Dermis blood vessel endothelial cell (primary cell): Measurements from ENCODE around the gene NKAIN1. TPM values are rescaled to one million over a fixed set of nuclear protein-coding genes. Genes with fewer than 3 reads are reported as not detected.
"Not testable (repeated sequence)": the region's sequence is repeated elsewhere in the genome, so short reads cannot be mapped to it uniquely, and the experiment has no call there.

ENCODE experiments used
- DNase-seq: peaks from one replicate; pipeline ENCODE4 v3.0.0; 2010
- total RNA-seq: library from RNA; depleted of rRNA; stranded (reverse); fragments of >200 nt; gene quantifications from 2 replicates; pipeline ENCODE4 v1.2.3, GENCODE V29; 2014

NKAIN1 gene
- total RNA-seq, 1 donor from 2014 or later, result not detected

DNA sequence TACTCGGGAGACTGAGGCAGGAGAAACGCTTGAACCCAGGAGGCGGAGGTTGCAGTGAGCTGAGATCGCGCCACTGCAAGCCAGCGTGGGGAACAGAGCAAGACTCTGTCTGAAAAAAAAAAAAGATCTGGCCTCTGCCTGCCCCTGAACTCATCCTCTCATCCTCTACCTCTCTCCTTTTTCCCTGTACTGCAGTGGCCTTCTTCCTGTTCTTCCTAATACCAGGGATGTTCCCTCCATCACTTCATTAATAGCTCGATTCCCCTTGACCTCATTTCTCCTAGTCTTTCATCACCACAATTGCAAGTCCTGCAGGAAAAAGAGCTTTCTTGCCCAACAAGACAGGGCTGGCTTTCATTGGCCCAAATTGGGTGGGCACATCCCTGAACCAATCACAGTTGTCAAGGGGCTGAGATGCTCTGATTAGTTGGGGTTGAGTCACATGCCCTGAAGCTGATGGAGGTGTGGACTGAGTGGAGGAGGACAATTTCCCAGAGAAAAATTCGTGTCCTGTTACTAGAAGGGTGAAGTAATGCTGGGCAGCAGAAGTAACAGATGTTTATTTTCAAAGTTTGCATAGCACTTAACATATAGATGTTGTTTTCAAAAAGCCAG lies 87.4 kb downstream of the NKAIN1 start:
- DNase-seq, result peak; percentile 21

DNA sequence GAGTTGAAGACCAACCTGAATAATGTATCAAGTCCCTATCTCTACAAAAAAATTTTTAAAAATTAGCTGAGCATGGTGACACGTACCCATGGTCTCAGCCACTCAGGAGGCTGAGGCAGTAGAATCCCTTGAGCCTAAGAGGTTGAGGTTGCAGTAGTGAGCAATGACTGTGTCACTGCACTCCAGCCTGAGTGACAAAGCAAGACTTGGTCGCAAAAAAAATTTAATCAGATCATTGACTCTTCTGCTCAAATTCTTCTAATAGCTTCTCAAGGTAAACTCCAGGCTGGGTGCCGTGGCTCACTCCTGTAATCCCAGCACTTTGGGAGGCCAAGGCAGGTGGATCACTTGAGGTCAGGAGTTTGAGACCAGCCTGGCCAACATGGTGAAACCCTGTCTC lies 88.3 kb downstream of the NKAIN1 start:
- no peak for DNase-seq

DNA sequence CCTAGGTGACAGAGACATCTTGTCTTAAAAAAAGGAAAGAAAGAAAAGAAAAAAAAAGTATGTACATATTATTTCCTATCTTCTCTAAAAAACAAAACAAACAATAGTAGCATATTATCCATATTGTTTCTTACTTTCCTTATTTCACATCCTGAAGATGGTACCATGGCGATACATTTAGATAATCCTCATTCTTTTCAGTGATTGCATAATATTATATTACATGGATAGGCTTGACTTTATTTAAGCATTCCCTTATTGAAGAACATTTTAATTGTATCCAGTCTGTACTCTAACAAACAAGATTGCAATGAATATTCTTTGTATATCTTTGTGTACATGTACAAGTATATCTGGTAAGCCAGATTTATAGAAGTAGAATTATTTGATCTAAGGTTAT lies 91.3 kb downstream of the NKAIN1 start:
- no peak for DNase-seq

DNA sequence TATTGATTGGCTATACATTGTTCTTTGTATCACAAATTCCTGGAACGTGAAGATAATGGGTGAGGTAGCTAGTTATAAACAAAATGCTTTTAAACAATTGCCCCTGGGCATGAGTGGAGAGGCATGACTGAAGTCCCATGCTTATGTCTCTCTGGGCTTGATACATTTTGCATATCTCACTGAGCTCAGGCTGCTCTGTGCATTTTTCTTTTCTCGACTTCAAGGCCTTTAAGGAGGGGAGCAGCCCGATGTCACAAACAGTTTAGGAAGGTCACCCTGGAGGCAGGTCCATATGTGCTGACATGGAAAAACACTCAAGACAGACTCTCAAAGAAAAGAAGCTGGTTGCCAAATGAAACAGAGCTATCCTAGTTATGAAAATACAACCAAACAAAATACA lies 94.0 kb downstream of the NKAIN1 start:
- no peak for DNase-seq

DNA sequence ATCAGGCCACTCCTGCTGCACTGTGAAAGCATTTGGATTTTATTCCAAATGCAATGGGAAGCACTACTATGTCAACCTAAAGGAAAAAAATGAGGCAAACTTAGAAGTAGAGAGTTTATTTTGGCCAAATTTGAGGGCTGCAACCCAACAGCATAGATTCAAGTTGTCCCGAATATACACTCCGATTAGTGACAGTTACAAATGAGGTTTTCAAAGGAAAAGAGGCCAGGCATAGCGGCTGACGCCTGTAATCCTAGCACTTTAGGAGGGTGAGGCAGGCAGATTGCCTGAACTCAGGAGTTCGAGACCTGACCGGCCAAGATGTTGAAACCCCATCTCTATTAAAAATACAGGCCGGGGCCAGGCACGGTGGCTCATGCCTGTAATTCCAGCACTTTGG lies 95.2 kb downstream of the NKAIN1 start:
- DNase-seq, result no peak

DNA sequence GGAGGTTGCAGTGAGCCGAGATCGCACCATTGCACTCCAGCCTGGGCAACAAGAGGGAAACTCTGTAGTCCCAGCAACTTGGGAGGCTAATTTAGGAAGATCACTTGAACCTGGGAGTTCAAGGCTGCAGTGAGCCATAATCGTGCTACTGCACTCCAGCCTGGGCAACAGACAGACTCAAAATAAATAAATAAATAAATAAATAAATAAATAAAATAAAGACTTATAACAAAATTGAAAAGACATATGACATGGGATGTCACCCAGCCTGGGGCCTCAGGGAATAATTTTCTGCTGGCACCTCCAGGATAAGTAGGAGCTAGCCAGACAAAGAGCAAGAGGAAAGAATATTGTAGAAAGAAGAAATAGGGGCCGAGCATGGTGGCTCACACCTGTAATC lies 96.2 kb downstream of the NKAIN1 start:
- no peak for DNase-seq

DNA sequence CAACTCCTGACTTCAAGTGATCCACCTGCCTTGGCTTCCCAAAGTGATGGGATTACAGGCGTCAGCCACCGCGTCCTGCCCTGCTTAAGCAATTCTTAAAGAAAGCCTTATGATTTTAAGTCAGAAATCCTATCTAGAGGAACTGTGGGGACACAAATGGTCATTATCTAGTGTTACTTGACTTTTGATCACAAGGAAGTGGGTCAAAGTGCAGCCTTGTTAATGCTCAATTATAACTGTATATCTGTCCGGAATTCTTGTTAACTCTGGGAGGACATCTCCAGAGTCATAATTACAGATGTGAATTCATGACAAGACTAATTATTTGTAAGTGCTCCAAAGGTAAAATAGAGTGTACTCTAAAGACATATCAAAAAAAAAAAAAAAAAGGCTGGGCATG lies 97.3 kb downstream of the NKAIN1 start:
- no peak for DNase-seq

DNA sequence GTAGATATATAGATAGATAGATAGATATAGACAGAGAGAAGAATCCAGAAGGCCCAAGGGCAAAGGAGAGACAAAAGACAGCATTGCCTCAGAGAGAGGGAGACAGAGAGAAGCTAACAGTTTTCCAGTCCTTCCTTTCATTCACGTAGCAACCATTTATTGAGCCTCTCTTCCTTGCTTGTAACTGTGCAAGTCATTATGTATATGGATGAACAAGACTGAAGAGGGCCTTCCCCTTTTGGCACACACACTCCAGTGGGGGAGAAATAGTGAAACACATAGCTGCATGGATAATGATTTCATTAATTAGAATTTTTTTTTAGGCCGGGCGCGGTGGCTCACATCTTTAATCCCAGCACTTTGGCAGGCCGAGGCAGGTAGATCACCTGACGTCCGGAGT lies 99.4 kb downstream of the NKAIN1 start:
- no peak for DNase-seq

DNA sequence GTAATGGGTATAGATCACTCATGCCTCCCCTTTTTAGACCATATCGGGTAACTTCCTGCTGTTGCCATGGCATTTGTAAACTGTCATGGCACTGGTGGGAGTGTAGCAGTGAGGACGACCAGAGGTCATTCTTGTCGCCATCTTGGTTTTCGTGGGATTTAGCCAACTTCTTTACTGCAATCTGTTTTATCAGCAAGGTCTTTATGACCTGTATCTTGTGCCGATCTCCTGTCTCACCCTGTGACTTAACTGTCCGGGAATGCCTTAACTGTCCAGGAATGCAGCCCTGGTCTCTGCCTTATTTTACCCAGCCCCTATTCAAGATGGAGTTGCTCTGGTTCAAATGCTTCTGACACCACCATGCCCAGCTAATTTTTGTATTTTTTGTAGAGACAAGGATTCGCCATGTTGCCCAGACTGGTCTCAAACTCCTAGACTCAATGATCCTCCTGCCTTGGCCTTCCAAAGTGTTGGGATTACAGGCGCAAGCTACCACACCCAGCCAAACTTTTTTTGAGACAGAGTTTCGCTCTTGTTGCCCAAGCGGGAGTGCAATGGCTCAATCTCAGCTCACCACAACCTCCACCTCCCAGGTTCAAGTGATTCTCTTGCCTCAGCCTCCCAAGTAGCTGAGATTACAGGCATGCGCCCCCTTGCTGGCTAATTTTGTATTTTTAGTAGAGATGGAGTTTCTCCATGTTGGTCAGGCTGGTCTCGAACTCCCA lies 100.7 kb downstream of the NKAIN1 start:
- not testable (repeated sequence) for DNase-seq

DNA sequence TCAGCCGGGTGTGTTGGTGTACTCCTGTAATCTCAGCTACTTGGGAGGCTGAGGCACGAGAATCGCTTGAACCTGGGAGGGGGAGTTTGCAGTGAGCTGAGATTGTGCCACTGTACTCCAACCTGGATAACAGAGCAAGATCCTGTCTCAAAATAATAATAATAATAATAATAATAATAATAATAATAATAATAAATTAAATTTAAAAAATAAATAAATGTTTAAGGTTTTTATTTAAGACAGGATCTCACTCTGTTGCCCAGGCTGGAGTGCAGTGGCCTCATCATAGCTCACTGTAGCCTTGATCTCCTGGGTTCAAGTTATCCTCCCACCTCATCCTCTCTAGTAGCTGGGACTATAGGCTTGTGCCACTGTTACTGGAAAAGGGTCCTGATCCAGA lies 101.8 kb downstream of the NKAIN1 start:
- DNase-seq, result not testable (repeated sequence)

DNA sequence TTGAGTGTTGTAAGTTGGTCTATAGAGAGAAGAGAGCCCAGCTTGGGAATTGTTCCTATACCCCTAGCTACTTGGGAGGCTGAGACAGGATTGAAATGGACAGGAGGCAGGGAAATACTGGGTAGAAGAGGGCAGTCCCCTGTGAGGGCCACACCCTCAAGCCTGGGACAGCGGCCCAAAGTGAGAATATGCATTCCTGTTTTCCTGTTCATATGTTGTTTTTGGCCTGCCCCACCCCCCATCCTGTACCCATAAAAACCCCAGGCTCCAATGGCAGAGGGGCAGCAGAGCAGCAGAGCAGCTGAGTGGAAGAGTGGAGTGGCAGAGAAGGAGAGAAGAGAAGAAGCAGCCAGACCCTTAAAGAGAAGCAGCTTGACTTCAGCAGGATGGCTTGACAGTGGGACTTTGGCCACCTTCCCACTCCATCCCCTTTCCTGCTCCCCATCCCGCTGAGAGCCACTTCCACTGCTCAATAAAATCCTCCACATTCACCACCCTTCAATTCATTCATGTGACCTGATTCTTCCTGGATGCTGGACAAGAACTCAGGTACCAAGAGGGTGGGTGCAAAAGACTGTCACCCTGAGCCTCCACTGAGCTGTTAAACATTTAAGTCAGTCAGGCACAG lies 103.6 kb downstream of the NKAIN1 start:
- DNase-seq, result no peak

DNA sequence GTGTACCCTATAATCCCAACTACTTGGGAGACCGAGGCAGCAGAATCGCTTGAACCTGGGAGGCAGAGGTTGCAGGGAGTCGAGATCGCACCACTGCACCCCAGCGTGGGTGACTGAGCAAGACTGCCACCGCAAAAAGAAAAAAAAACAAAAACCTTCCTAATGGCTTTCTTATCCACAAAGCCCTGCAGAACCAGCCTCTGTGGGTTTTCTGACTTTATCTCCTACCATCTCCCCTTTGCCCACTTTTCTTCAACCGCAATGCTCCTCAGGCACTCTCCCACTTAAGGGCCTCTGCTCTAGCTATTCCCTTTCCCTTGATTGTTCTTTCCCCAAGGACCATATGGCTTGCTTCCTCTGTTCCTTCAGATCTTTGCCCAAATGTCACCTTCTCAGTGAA lies 106.3 kb downstream of the NKAIN1 start:
- DNase-seq, result no peak

Other genes starting within 250 kb of the NKAIN1 start
- 68.1 and 115 TPM in 2 replicates for gene PUM1, start 174.2 kb downstream of the NKAIN1 start, total RNA-seq
- gene SNRNP40, start 56.9 kb upstream of the NKAIN1 start, total RNA-seq, result 116 and 131 TPM in 2 replicates
- 34.3 and 36.9 TPM in 2 replicates for gene ZCCHC17, start 57.1 kb upstream of the NKAIN1 start, total RNA-seq
- 0.51 and 1.1 TPM in 2 replicates for gene FABP3, start 133.2 kb upstream of the NKAIN1 start, total RNA-seq
- 4.8 and 12.9 TPM in 2 replicates for gene SERINC2, start 173.3 kb upstream of the NKAIN1 start, total RNA-seq